ENCODE results near the gene GGPS1.
"Not testable (repeated sequence)": the region's sequence is repeated elsewhere in the genome, so short reads cannot be mapped to it uniquely, and the experiment has no call there.

The GGPS1 gene

GRCh38 chr1:235295902-235296350 lies 32.4 kb upstream of the GGPS1 start:
- H3K36me3 Mint-ChIP-seq: peaks cover 14% of the 10 kb centered on the region
- DNase-seq: no peak
- no peak overlapping the region for H3K4me3 Mint-ChIP-seq
- peak overlapping the region; percentile 69 for H3K27ac Mint-ChIP-seq
- CTCF ChIA-PET: no interaction called here
- H3K9me3 Mint-ChIP-seq: peaks cover 10% of the 10 kb centered on the region
- H3K4me1 Mint-ChIP-seq: peaks cover 48% of the 10 kb centered on the region
- no peaks in the 10 kb centered on the region for H3K27me3 Mint-ChIP-seq

DNA sequence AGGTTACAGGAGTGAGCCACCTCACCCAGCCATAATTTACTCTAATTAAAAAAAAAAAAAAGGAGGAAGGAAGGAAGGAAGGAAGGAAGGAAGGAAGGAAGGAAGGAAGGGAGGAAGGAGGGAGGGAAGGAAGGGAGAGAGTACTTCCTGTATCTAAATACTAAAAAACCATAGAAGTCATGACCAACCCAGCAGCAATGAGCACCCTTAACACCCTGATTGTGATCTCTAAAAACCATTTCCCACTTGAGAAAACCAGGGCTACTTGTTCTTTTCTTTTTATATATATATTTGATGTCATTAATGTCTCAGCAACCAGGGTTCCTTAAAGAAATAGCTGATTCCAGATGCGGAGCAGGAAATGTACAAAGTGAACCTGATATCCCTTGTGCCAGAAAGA lies 31.6 kb upstream of the GGPS1 start:
- no peak for DNase-seq
- H3K27me3 Mint-ChIP-seq: no peaks in the 10 kb centered on the region
- H3K27ac Mint-ChIP-seq: peak overlapping the region; percentile 37
- H3K4me3 Mint-ChIP-seq: no peak overlapping the region
- H3K9me3 Mint-ChIP-seq: peaks cover 10% of the 10 kb centered on the region
- H3K4me1 Mint-ChIP-seq: peaks cover 45% of the 10 kb centered on the region
- CTCF ChIA-PET: no interaction called here
- H3K36me3 Mint-ChIP-seq: peaks cover 14% of the 10 kb centered on the region

DNA sequence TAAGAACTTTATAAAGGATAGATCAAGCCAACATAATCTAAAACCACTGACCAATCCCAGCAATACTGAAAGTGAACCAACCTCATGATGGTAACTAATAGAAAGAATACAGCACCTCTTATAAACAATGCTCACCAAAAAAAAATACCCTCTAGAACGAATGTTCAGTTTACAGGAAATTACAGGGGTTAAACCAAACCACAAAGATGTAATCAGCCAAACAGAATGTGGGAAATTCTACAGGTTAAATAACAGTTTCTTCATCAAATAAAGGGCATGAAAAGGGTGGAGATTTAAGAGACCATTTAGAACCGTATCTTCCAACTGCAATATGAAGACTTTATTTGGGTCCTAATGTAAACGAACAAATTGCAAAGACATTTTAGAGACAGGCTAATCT lies 30.8 kb upstream of the GGPS1 start:
- peak overlapping the region; percentile 37 for H3K27ac Mint-ChIP-seq
- no peak for DNase-seq
- peak overlapping the region; percentile 37 for H3K4me3 Mint-ChIP-seq
- H3K4me1 Mint-ChIP-seq: peaks cover 46% of the 10 kb centered on the region
- CTCF ChIA-PET: no interaction called here
- peaks cover 14% of the 10 kb centered on the region for H3K36me3 Mint-ChIP-seq
- no peaks in the 10 kb centered on the region for H3K27me3 Mint-ChIP-seq
- peaks cover 10% of the 10 kb centered on the region for H3K9me3 Mint-ChIP-seq

- peaks cover 43% of the 10 kb centered on the region for H3K4me1 Mint-ChIP-seq
- peaks cover 16% of the 10 kb centered on the region for H3K36me3 Mint-ChIP-seq
- no peak for DNase-seq
- CTCF ChIA-PET: no interaction called here
- H3K9me3 Mint-ChIP-seq: peaks cover 10% of the 10 kb centered on the region
- no peak overlapping the region for H3K4me3 Mint-ChIP-seq
- no peak overlapping the region for H3K27ac Mint-ChIP-seq
- no peaks in the 10 kb centered on the region for H3K27me3 Mint-ChIP-seq
These were observed 29.6 kb upstream of the GGPS1 start for GRCh38 chr1:235298758-235299157.

DNA sequence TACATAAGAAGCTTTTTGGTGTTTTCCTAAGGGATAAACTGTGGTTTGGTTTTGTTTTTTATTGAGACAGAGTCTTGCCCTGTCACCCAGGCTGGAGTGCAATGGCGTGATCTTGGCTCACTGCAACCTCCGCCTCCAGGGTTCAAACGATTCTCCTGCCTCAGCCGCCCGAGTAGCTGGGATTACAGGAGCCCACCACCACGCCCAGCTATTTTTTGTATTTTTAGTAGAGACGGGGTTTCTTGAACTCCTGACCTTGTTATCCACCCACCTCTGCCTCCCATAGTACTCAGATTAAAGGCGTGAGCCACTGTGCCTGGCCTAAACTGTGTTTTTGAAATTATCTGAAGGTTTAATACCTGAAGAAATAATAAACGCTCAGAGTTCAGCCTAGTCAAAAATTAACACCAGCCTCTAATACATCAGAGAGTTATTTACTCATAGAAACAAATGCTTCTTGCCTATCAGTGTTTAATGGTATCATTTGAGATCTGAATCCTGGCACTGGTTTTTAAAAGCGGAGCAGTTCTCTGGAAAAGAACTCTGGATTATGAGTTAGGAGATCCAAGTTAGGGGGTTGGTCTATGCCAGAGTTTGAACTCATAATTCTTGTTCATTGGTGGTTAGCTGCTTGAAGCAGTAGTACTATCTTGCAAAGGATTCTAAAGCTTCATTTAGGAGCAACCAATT lies 29.1 kb upstream of the GGPS1 start:
- CTCF ChIA-PET: no interaction called here
- H3K36me3 Mint-ChIP-seq: peaks cover 18% of the 10 kb centered on the region
- no peak overlapping the region for H3K4me3 Mint-ChIP-seq
- peaks cover 10% of the 10 kb centered on the region for H3K9me3 Mint-ChIP-seq
- peaks cover 44% of the 10 kb centered on the region for H3K4me1 Mint-ChIP-seq
- DNase-seq: no peak
- H3K27ac Mint-ChIP-seq: peak overlapping the region; percentile 68
- H3K27me3 Mint-ChIP-seq: no peaks in the 10 kb centered on the region

GRCh38 chr1:235302143-235302542 lies 26.2 kb upstream of the GGPS1 start:
- H3K27me3 Mint-ChIP-seq: no peaks in the 10 kb centered on the region
- peaks cover 57% of the 10 kb centered on the region for H3K4me1 Mint-ChIP-seq
- CTCF ChIA-PET: no interaction called here
- H3K9me3 Mint-ChIP-seq: peaks cover 2% of the 10 kb centered on the region
- no peak overlapping the region for H3K27ac Mint-ChIP-seq
- H3K36me3 Mint-ChIP-seq: peaks cover 11% of the 10 kb centered on the region
- no peak overlapping the region for H3K4me3 Mint-ChIP-seq
- no peak for DNase-seq

- no peaks in the 10 kb centered on the region for H3K27me3 Mint-ChIP-seq
- H3K9me3 Mint-ChIP-seq: no peaks in the 10 kb centered on the region
- peaks cover 9% of the 10 kb centered on the region for H3K36me3 Mint-ChIP-seq
- no peak overlapping the region for H3K4me3 Mint-ChIP-seq
- DNase-seq: peak; percentile 32
- peaks cover 38% of the 10 kb centered on the region for H3K4me1 Mint-ChIP-seq
- CTCF ChIA-PET: no interaction called here
- H3K27ac Mint-ChIP-seq: peak overlapping the region; percentile 74
These were observed 23.6 kb upstream of the GGPS1 start for GRCh38 chr1:235304549-235305451.

GRCh38 chr1:235307158-235308124 lies 20.9 kb upstream of the GGPS1 start:
- Mint-ChIP-seq H3K4me1 (peaks cover 55% of the 10 kb centered on the region), H3K27me3 (no peaks in the 10 kb centered on the region), H3K27ac (no peak overlapping the region), H3K4me3 (no peak overlapping the region), H3K36me3 (peaks cover 15% of the 10 kb centered on the region), H3K9me3 (no peaks in the 10 kb centered on the region)
- CTCF ChIA-PET: no interaction called here
- no peak for DNase-seq

GRCh38 chr1:235309206-235309605 lies 19.2 kb upstream of the GGPS1 start:
- Mint-ChIP-seq H3K36me3 (peaks cover 12% of the 10 kb centered on the region), H3K4me1 (peaks cover 68% of the 10 kb centered on the region)
- H3K9me3 Mint-ChIP-seq, H3K4me3 Mint-ChIP-seq, DNase-seq, H3K27ac Mint-ChIP-seq, H3K27me3 Mint-ChIP-seq, CTCF ChIA-PET: not testable (repeated sequence)

DNA sequence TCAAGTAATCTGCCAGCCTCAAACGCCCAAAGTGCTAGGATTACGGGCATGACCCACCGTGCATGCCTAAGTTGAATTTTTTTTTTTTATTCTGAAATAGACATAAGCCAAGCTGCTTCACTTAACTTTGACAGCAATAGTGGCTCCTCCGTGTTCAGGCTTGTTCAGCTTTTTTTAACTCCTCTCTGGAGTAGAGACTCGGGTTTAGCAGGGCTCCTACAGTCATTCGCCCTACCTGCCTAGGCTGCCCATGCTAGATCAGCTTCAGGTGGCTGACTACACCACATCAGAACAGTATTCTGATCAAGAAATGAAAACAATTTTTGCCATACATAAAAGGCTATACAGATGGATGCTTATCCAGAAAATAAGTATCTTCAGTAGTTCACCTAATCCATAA lies 15.1 kb upstream of the GGPS1 start:
- H3K27me3 Mint-ChIP-seq: no peaks in the 10 kb centered on the region
- CTCF ChIA-PET: no interaction called here
- peaks cover 11% of the 10 kb centered on the region for H3K36me3 Mint-ChIP-seq
- H3K9me3 Mint-ChIP-seq: no peaks in the 10 kb centered on the region
- peak overlapping the region; percentile 16 for H3K4me3 Mint-ChIP-seq
- peaks cover 56% of the 10 kb centered on the region for H3K4me1 Mint-ChIP-seq
- peak; percentile 39 for DNase-seq
- peak overlapping the region; percentile 80 for H3K27ac Mint-ChIP-seq

- CTCF ChIA-PET: interaction anchor here (0.6 to 1.9 kb wide), 2 partner anchors 11 to 816 kb away, joined by 3 to 5 read pairs; no protein-coding TSS in a partner anchor
- peaks cover 20% of the 10 kb centered on the region for H3K36me3 Mint-ChIP-seq
- H3K27me3 Mint-ChIP-seq: no peaks in the 10 kb centered on the region
- no peaks in the 10 kb centered on the region for H3K9me3 Mint-ChIP-seq
- no peak for DNase-seq
- peak overlapping the region; percentile 80 for H3K27ac Mint-ChIP-seq
- H3K4me1 Mint-ChIP-seq: peaks cover 64% of the 10 kb centered on the region
- H3K4me3 Mint-ChIP-seq: peak overlapping the region; percentile 44
These were observed 14.3 kb upstream of the GGPS1 start for GRCh38 chr1:235313931-235314678.

GRCh38 chr1:235315173-235315572 lies 13.2 kb upstream of the GGPS1 start:
- CTCF ChIA-PET: interaction anchor here (1.9 kb wide), 1 partner anchor 9 kb away, joined by 5 read pairs; no protein-coding TSS in a partner anchor
- Mint-ChIP-seq H3K9me3 (no peaks in the 10 kb centered on the region), H3K4me3 (no peak overlapping the region), H3K4me1 (peaks cover 71% of the 10 kb centered on the region), H3K27me3 (no peaks in the 10 kb centered on the region), H3K36me3 (peaks cover 22% of the 10 kb centered on the region), H3K27ac (no peak overlapping the region)
- no peak for DNase-seq

DNA sequence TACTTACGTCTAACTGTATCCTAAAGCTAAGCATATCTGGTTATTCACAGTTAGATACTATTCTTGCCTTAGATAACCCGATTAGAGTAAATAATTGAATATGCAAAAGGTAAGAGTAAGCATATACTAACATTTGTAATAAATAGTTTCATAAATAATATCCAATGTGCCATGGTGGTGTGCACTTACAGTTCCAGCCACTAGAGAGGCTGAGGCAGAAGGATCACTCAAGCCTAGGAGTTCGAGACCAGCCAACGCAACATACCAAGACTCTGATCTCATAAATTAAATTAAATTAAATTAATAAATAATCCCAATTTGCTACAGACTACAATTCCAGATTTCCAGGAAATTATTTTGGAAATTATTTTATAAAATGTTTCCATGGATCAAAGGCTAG lies 12.6 kb upstream of the GGPS1 start:
- Mint-ChIP-seq H3K9me3 (no peaks in the 10 kb centered on the region), H3K4me3 (no peak overlapping the region), H3K36me3 (peaks cover 25% of the 10 kb centered on the region), H3K27ac (no peak overlapping the region), H3K27me3 (no peaks in the 10 kb centered on the region), H3K4me1 (peaks cover 71% of the 10 kb centered on the region)
- no peak for DNase-seq
- CTCF ChIA-PET: interaction anchor here (1.9 kb wide), 1 partner anchor 9 kb away, joined by 5 read pairs; no protein-coding TSS in a partner anchor
